ENCODE results near the gene IL17B. TPM values are rescaled to one million over a fixed set of nuclear protein-coding genes. Genes with fewer than 3 reads are reported as not detected.
A peak's percentile ranks its signal among the peaks of the same experiment; 100 is the strongest.

IL17B gene
- total RNA-seq, 1 experiment from 2014 or later = not detected

DNA sequence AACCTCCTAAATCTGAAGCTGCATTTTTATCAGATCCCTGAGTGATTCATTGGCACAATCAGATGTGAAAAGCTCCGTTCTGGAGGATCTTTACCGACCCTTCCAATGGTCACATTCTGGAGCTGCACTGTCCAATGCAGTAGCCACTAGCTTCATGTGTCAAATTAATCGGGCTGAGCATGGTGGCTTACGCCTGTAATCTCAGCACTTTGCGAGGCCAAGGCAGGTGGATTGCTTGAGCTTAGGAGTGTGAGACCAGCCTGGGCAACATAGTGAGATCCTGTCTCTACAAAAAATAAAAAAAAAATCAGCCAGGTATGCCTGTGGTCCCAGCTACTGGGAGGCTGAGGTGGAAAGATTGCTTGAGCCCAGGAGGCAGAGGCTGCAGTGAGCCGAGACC is 3.7 kb downstream of the IL17B start:
- Mint-ChIP-seq H3K27ac (no peak overlapping the region), H3K9me3 (0 out of 2 replicates have a peak, but pooled peaks cover 4% of the 10 kb centered on the region), H3K4me1 (peaks cover 5% of the 10 kb centered on the region; the same call in 1 of the 2 replicates), H3K27me3 (ENCODE audit: low read depth) (no peaks in the 10 kb centered on the region), H3K4me3 (no peak overlapping the region), H3K36me3 (no peaks in the 10 kb centered on the region)
- ChIA-PET POLR2A (interaction anchor here (0.5 kb wide), 1 partner anchor 21 kb away, joined by 4 read pairs; no protein-coding TSS in a partner anchor), CTCF (interaction anchor here (1.0 to 2.7 kb wide), 6 partner anchors 12 to 82 kb away, joined by 3 to 17 read pairs (median 4); no protein-coding TSS in a partner anchor)
- TF ChIP-seq GTF2I (CRISPR knock-in tag; conservative IDR thresholded peaks at IDR 0.05) (no peak), OVOL2 (CRISPR knock-in tag; IDR thresholded peaks at IDR 0.05; ENCODE audit: borderline replicate concordance) (no peak), ZNF121 (CRISPR knock-in tag; IDR thresholded peaks at IDR 0.05) (peak; percentile 51; the same call in 1 of the 2 replicates), PREB (CRISPR knock-in tag; IDR thresholded peaks at IDR 0.05; ENCODE audit: borderline replicate concordance) (no peak)
- ATAC-seq (no peak), DNase-seq (ENCODE audit: low spot score) (no peak)

DNA sequence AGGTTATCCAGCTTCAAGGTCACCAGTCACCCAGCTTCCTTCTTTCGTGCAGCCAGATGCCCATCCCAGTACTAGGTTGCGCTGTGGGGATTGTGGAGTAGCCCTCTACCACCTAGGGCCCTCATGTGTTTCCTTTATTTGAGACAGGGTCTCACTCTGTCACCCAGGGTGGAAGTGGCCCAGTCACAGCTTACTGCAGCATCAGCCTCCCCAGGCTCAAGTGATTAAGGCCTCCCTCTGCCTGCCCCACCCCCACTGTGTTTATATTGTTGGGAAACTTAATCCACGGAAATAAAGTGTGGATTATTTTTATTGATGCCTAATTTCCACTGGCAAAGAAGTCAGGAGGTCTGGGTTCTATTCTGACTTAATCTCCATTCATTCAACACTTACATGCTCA is 4.3 kb downstream of the IL17B start:
- CTCF ChIA-PET = interaction anchor here (1.0 to 2.7 kb wide), 3 partner anchors 11 to 60 kb away, joined by 3 to 17 read pairs (median 3); no protein-coding TSS in a partner anchor
- ATAC-seq (no peak), DNase-seq (ENCODE audit: low spot score) (no peak)
- POLR2A ChIA-PET = no interaction called here
- H3K27ac Mint-ChIP-seq = no peak overlapping the region
- no peaks in the 10 kb centered on the region for H3K27me3 Mint-ChIP-seq (ENCODE audit: low read depth)
- no peak overlapping the region for H3K4me3 Mint-ChIP-seq
- TF ChIP-seq, protein P1, sequence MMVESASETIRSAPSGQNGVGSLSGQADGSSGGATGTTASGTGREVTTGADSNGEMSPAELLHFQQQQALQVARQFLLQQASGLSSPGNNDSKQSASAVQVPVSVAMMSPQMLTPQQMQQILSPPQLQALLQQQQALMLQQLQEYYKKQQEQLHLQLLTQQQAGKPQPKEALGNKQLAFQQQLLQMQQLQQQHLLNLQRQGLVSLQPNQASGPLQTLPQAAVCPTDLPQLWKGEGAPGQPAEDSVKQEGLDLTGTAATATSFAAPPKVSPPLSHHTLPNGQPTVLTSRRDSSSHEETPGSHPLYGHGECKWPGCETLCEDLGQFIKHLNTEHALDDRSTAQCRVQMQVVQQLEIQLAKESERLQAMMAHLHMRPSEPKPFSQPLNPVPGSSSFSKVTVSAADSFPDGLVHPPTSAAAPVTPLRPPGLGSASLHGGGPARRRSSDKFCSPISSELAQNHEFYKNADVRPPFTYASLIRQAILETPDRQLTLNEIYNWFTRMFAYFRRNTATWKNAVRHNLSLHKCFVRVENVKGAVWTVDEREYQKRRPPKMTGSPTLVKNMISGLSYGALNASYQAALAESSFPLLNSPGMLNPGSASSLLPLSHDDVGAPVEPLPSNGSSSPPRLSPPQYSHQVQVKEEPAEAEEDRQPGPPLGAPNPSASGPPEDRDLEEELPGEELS (CRISPR knock-in tag; IDR thresholded peaks at IDR 0.05) = no peak
- TF ChIP-seq ZNF423 (CRISPR knock-in tag; IDR thresholded peaks at IDR 0.05) (no peak), ZNF671 (CRISPR knock-in tag; IDR thresholded peaks at IDR 0.05) (no peak), CTCF (IDR thresholded peaks at IDR 0.05) (no peak), ATF6 (CRISPR knock-in tag; IDR thresholded peaks at IDR 0.05) (no peak), ZNF219 (CRISPR knock-in tag; IDR thresholded peaks at IDR 0.05; ENCODE audit: borderline replicate concordance) (no peak), ETV6 (CRISPR knock-in tag; IDR thresholded peaks at IDR 0.05) (no peak), ZNF532 (CRISPR knock-in tag; IDR thresholded peaks at IDR 0.05; ENCODE audit: borderline replicate concordance) (no peak), ELF4 (CRISPR knock-in tag; IDR thresholded peaks at IDR 0.05; ENCODE audit: low read depth) (no peak), ZNF281 (CRISPR knock-in tag; IDR thresholded peaks at IDR 0.05) (no peak), NR2C2 (CRISPR knock-in tag; IDR thresholded peaks at IDR 0.05) (no peak), SMAD3 (CRISPR knock-in tag; IDR thresholded peaks at IDR 0.05; ENCODE audit: borderline replicate concordance) (no peak), ATF1 (CRISPR knock-in tag; IDR thresholded peaks at IDR 0.05) (no peak)
- no peaks in the 10 kb centered on the region for H3K36me3 Mint-ChIP-seq
- H3K9me3 Mint-ChIP-seq = 0 out of 2 replicates have a peak, but pooled peaks cover 4% of the 10 kb centered on the region
- H3K4me1 Mint-ChIP-seq = peaks cover 4% of the 10 kb centered on the region; the same call in 1 of the 2 replicates
